HepG2 (cell line): ENCODE measurements around the gene MED10. TPM values are rescaled to one million over a fixed set of nuclear protein-coding genes. Genes with fewer than 3 reads are reported as not detected.

Experiments
- ATAC-seq: fragments of 200-7000 bp; cut with Tn5 transposase; 3 replicates; pipeline ENCODE4 v1.9.1; 2020; ENCODE audit warnings: mild to moderate bottlenecking, moderate library complexity
- BruUV-seq: library from RNA; stranded (reverse); fragments of 400-500 nt; replicated peaks from 2 replicates; lab custom pipeline; 2021; lab: Mats Ljungman, UMichigan
- CTCF ChIA-PET: fragments of 300-600 bp; formaldehyde crosslinking; extraction: SDS; loops from one replicate; lab custom pipeline; 2021; ENCODE audit warnings: low total read pairs, inconsistent platforms, low intra/inter-chr PET ratio; lab: Yijun Ruan, JAX
- POLR2A ChIA-PET: fragments of 350-600 bp; sonication (Branson Sonifier 250); formaldehyde crosslinking; loops from one replicate; lab custom pipeline; 2020; ENCODE audit warnings: antibody characterized with exemption, inconsistent platforms; lab: Yijun Ruan, JAX
- DNase-seq: peaks from one replicate; pipeline ENCODE4 v3.0.0-alpha.2; 2015; ENCODE audit warnings: low spot score
- FAIRE-seq: peaks from 3 replicates; lab custom pipeline; 2011; peaks lifted over from hg19 to GRCh38; lab: Jason Lieb, UNC
- H2AFZ ChIP-seq: one replicate; pipeline ENCODE4 v1.6.1; 2011; ENCODE audit warnings: low read length, inconsistent platforms
- H3K27ac ChIP-seq: fragments of 300-600 bp; 3 replicates; pipeline ENCODE4 v1.8.0; 2011; ENCODE audit warnings: mixed run types, mild to moderate bottlenecking, mixed read lengths, low read length, inconsistent platforms; ENCODE audit not compliant: insufficient read depth; ENCODE audit errors: extremely low read length
- H3K27me3 ChIP-seq, 2 experiments: fragments of 200-600 bp in 1 of 2; 2 replicates in 1 of 2; 3 replicates in 1 of 2; pipeline versions ENCODE4 v1.6.0 to v1.8.0; 2011; ENCODE audit warnings: low read length in 2 of 2, mild to moderate bottlenecking in 2 of 2, moderate library complexity in 2 of 2, inconsistent platforms in 1 of 2; ENCODE audit not compliant: insufficient read depth in 2 of 2, control insufficient read depth in 1 of 2
- H3K36me3 ChIP-seq, 2 experiments: fragments of 200-600 bp in 1 of 2; replicated peaks in 1 of 2; 2 replicates in 1 of 2; 3 replicates in 1 of 2; pipeline versions ENCODE4 v1.5.1 to v1.8.0; 2011; ENCODE audit warnings: low read length in 2 of 2, inconsistent platforms in 1 of 2; ENCODE audit not compliant: insufficient read depth in 2 of 2, control insufficient read depth in 1 of 2
- H3K4me1 ChIP-seq: 2 replicates; pipeline ENCODE4 v1.5.1; 2012; ENCODE audit warnings: low read length, inconsistent platforms; ENCODE audit not compliant: insufficient read depth
- H3K4me2 ChIP-seq: 2 replicates; pipeline ENCODE4 v1.6.0; 2011; ENCODE audit warnings: low read depth, low read length, inconsistent platforms
- H3K4me3 ChIP-seq, 3 experiments: fragments of 200-600 bp in 1 of 3; sonication (generic), shearing (Covaris generic) in 1 of 3; replicated peaks in 1 of 3; 2 replicates each; pipeline ENCODE4 v1.5.1; 2011 to 2016; ENCODE audit warnings: low read length in 3 of 3, inconsistent platforms in 2 of 3, low read depth in 2 of 3, mild to moderate bottlenecking in 2 of 3, control low read depth in 1 of 3, mixed read lengths in 1 of 3; ENCODE audit not compliant: insufficient read depth in 1 of 3
- H3K79me2 ChIP-seq: one replicate; pipeline ENCODE4 v1.6.1; 2011; ENCODE audit warnings: low read length, inconsistent platforms; ENCODE audit not compliant: insufficient read depth
- H3K9ac ChIP-seq: 2 replicates; pipeline ENCODE4 v1.6.0; 2011; ENCODE audit warnings: mild to moderate bottlenecking, low read depth, low read length, inconsistent platforms; ENCODE audit not compliant: insufficient read depth
- H3K9me3 ChIP-seq: 2 replicates; pipeline ENCODE4 v1.5.1; 2012; ENCODE audit warnings: mild to moderate bottlenecking, low read length
- H4K20me1 ChIP-seq: 2 replicates; pipeline ENCODE4 v1.6.0; 2011; ENCODE audit warnings: inconsistent platforms, mild to moderate bottlenecking, low read length, moderate library complexity; ENCODE audit not compliant: insufficient read depth
- ATF3 ChIP-seq: sonication (generic); formaldehyde crosslinking; IDR thresholded peaks from 2 replicates; pipeline ENCODE4 v1.4.0; 2020; ENCODE audit warnings: missing genetic modification reagents
- DPF2 ChIP-seq: sonication (generic); formaldehyde crosslinking; IDR thresholded peaks from 2 replicates; pipeline ENCODE4 v1.4.0; 2020; ENCODE audit warnings: mild to moderate bottlenecking, low read depth, missing genetic modification reagents, borderline replicate concordance
- ETS1 ChIP-seq: sonication (generic); formaldehyde crosslinking; IDR thresholded peaks from 2 replicates; pipeline ENCODE4 v1.4.0; 2020; ENCODE audit warnings: missing genetic modification reagents
- RFX3 ChIP-seq: IDR thresholded peaks from 2 replicates; pipeline ENCODE4 v1.6.1; 2016; ENCODE audit warnings: missing biosample characterization, missing genetic modification reagents
- ZBED4 ChIP-seq: sonication (generic); formaldehyde crosslinking; IDR thresholded peaks from 2 replicates; pipeline ENCODE4 v1.4.0; 2020; ENCODE audit warnings: missing genetic modification reagents, borderline replicate concordance
- ZNF337 ChIP-seq: sonication (generic); formaldehyde crosslinking; IDR thresholded peaks from 2 replicates; pipeline ENCODE4 v1.5.1; 2020; ENCODE audit warnings: missing genetic modification reagents, low read depth, mild to moderate bottlenecking, borderline replicate concordance
- ZNF549 ChIP-seq: sonication (generic); formaldehyde crosslinking; IDR thresholded peaks from 2 replicates; pipeline ENCODE4 v1.5.0; 2020; ENCODE audit warnings: missing genetic modification reagents
- WGBS: methylation state at CpG from one replicate; pipeline ENCODE4 v1.1.6; 2017; ENCODE audit warnings: low lambda C conversion rate; 5-methylcytosine and 5-hydroxymethylcytosine counted together
- in situ Hi-C: cut with HindIII; loops from 2 replicates; pipeline ENCODE4 v1.10.0; 2017; ENCODE audit warnings: low pct_unique_long_range_greater_than_20kb; ENCODE audit not compliant: extremely low pct_ligation_motif_present
- intact Hi-C: fragments of 100-400 bp; cut with micrococcal nuclease; formaldehyde crosslinking; loops from one replicate; pipeline ENCODE4 v1.10.0; 2022; ENCODE audit not compliant: unreplicated experiment
- polyA plus RNA-seq, 8 experiments: library from polyadenylated mRNA; depleted of rRNA in 3 of 8; stranded (reverse) in 7 of 8; unstranded in 1 of 8; fragments of >200 nt; fragmentation: Illumina TruSeq in 4 of 8; extraction: Trizol in 4 of 8; gene quantifications; 2 replicates each; pipeline versions ENCODE4 v1.2.1 to v1.2.3, GENCODE V29; 2011 to 2016; ENCODE audit warnings: low read depth in 4 of 8, missing spikeins in 1 of 8, mixed read lengths in 1 of 8; ENCODE audit not compliant: insufficient read depth in 1 of 8
- total RNA-seq, 5 experiments: library from RNA; depleted of rRNA; stranded (reverse); fragments of >200 nt; fragmentation: Illumina TruSeq; extraction: Trizol; gene quantifications; 2 replicates each; pipeline ENCODE4 v1.2.3, GENCODE V29; 2016; ENCODE audit warnings: low read depth in 1 of 5

The MED10 gene
- total and polyA plus RNA-seq, 2 of the 13 experiments (the other 11 are each of a cell fraction or from before 2014, with no cell fraction given), result 11.2 to 23.7 TPM

GRCh38 chr5:6365142-6365976 lies 13.0 kb downstream of the MED10 start:
- ChIA-PET CTCF (no interaction called here), POLR2A (no interaction called here)

More at GRCh38 chr5:6365142-6365976, 13.0 kb downstream of the MED10 start:
- no peak overlapping the region for H3K4me2 ChIP-seq
- no TSS peak for BruUV-seq
- 87% methylated on average over 6 of the region's 15 CpGs for WGBS
- no peak overlapping the region for H2AFZ ChIP-seq
- H3K4me1 ChIP-seq, result no peaks in the 10 kb centered on the region
- no peak overlapping the region for H3K27ac ChIP-seq
- H3K9me3 ChIP-seq, result no peaks in the 10 kb centered on the region
- FAIRE-seq (no peak), ATAC-seq (peak; percentile 18; the same call in 1 of the 3 replicates), DNase-seq (no peak)
- TF ChIP-seq RFX3 (CRISPR knock-in tag), result no peak
- TF ChIP-seq DPF2, result no peak
- TF ChIP-seq ETS1 (CRISPR knock-in tag), result no peak
- TF ChIP-seq ZNF337, result no peak
- no peak for TF ChIP-seq ZNF549 (CRISPR knock-in tag)
- TF ChIP-seq ATF3 (CRISPR knock-in tag), result no peak
- TF ChIP-seq ZBED4 (CRISPR knock-in tag), result no peak
- in situ Hi-C loops, result no loop called here
- intact Hi-C loops, result no loop called here
- H3K4me3 ChIP-seq, result no peak overlapping the region
- peaks cover under 1 to 5% of the 10 kb centered on the region in 2 experiments; a peak in 1 of 5 replicates for H3K36me3 ChIP-seq
- no peaks in the 10 kb centered on the region for H3K79me2 ChIP-seq
- no peaks in the 10 kb centered on the region for H4K20me1 ChIP-seq
- 0 out of 5 replicates have a peak, but pooled peaks cover 0 to under 1% of the 10 kb centered on the region in 2 experiments for H3K27me3 ChIP-seq
- H3K9ac ChIP-seq, result no peak overlapping the region
